CD4-positive, alpha-beta T cell (primary cell): Measurements from ENCODE around the gene HEPHL1. TPM values are rescaled to one million over a fixed set of nuclear protein-coding genes. Genes with fewer than 3 reads are reported as not detected.

Source experiments
- ATAC-seq: fragments of 200-7000 bp; cut with Tn5 transposase; one replicate; pipeline ENCODE4 v1.10.0; 2022; ENCODE audit warnings: mild to moderate bottlenecking; ENCODE audit not compliant: poor library complexity
- CTCF ChIA-PET: fragments of 350-600 bp; sonication (Branson Sonifier 250); formaldehyde crosslinking; loops from one replicate; lab custom pipeline; 2021; ENCODE audit warnings: antibody characterized with exemption, inconsistent platforms; lab: Charles Lee
- POLR2A ChIA-PET: fragments of 350-600 bp; sonication (Branson Sonifier 250); formaldehyde crosslinking; loops from one replicate; lab custom pipeline; 2021; ENCODE audit warnings: antibody characterized with exemption, inconsistent platforms; lab: Charles Lee
- DNase-seq, 14 experiments: peaks; one replicate each; pipeline ENCODE4 v3.0.0-alpha.2; 2013 to 2020; ENCODE audit warnings: mixed read lengths in 2 of 14
- H3K27ac ChIP-seq, 2 donors: one replicate each; pipeline versions ENCODE4 v1.5.1 to v1.7.0; 2013; ENCODE audit warnings: low read length in 2 of 2, low read depth in 1 of 2, mild to moderate bottlenecking in 1 of 2
- H3K27me3 ChIP-seq, 2 experiments: 1 replicate in 1 of 2; 2 replicates in 1 of 2; pipeline versions ENCODE4 v1.6.1 to v1.7.0; 2013; ENCODE audit warnings: low read length in 2 of 2, control low read depth in 1 of 2, mild to moderate bottlenecking in 1 of 2, moderate library complexity in 1 of 2; ENCODE audit not compliant: insufficient read depth in 2 of 2, control insufficient read depth in 1 of 2
- H3K36me3 ChIP-seq: one replicate; pipeline ENCODE4 v1.6.1; 2013; ENCODE audit warnings: low read length, control low read depth; ENCODE audit not compliant: insufficient read depth
- H3K4me1 ChIP-seq: one replicate; pipeline ENCODE4 v1.6.1; 2013; ENCODE audit warnings: low read length, control low read depth; ENCODE audit not compliant: insufficient read depth
- H3K4me3 ChIP-seq: one replicate; pipeline ENCODE4 v1.5.1; 2013; ENCODE audit warnings: mild to moderate bottlenecking, low read length, moderate library complexity
- H3K9me3 ChIP-seq, 2 experiments: 1 replicate in 1 of 2; 2 replicates in 1 of 2; pipeline versions ENCODE4 v1.6.1 to v1.7.0; 2013; ENCODE audit warnings: low read length in 2 of 2, mild to moderate bottlenecking in 2 of 2, control low read depth in 1 of 2, moderate library complexity in 1 of 2; ENCODE audit not compliant: control insufficient read depth in 1 of 2, insufficient read depth in 1 of 2
- H3K27ac Mint-ChIP-seq: one replicate; pipeline ENCODE4 v1.8.0; 2020; ENCODE audit warnings: mixed read lengths
- H3K27me3 Mint-ChIP-seq: one replicate; pipeline ENCODE4 v1.8.0; 2021; ENCODE audit warnings: mixed read lengths
- H3K36me3 Mint-ChIP-seq: one replicate; pipeline ENCODE4 v1.8.0; 2021; ENCODE audit warnings: low read depth, mixed read lengths
- H3K4me1 Mint-ChIP-seq: one replicate; pipeline ENCODE4 v1.8.0; 2021; ENCODE audit warnings: low read depth, mixed read lengths
- H3K4me3 Mint-ChIP-seq: one replicate; pipeline ENCODE4 v1.8.0; 2020; ENCODE audit warnings: mild to moderate bottlenecking, mixed read lengths
- H3K9me3 Mint-ChIP-seq: one replicate; pipeline ENCODE4 v1.8.0; 2020; ENCODE audit warnings: mixed read lengths
- intact Hi-C, 2 experiments: fragments of 100-400 bp; cut with DNase I in 1 of 2; cut with micrococcal nuclease in 1 of 2; formaldehyde crosslinking; loops; one replicate each; pipeline versions ENCODE4 v1.15.1 to v1.9.0; 2023 to 2025; cut with DNase I, micrococcal nuclease
- total RNA-seq, 174 experiments: library from RNA in 2 of 174; stranded (reverse) in 2 of 174; gene quantifications; one replicate each; pipeline ENCODE4 v1.2.3 and lab custom pipeline; 2021 to 2026
- TF ChIP-seq, protein P1 (sequence below): fragments of 200-600 bp; IDR thresholded peaks from one replicate; pipeline ENCODE4 v1.8.0; 2022; ENCODE audit warnings: antibody characterized with exemption, mild to moderate bottlenecking

Gene HEPHL1
- total RNA-seq, 2 experiments from 2014 or later: not detected

DNA sequence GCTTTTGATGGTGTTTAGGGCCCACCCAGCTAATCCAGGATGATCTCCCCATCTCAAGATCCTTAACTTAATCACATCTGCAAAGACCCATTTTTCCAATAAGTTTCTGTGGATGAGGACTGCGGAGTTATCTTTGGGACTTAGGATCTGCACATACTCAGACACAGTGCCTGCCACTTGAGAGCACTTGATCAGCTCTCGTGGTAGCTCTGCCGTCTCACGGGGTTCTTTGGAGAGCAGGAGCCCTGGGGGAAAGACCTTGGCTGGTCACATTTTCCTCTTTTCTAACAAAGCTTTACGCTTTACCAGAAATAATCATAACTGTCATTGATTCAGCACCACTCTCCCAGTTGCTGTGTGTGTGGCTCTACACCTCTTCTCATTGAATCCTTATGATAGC is 6.1 kb downstream of the HEPHL1 start:
- no peak overlapping the region for H3K4me3 Mint-ChIP-seq
- ATAC-seq: no peak
- H3K27me3 ChIP-seq: no peaks in the 10 kb centered on the region
- no peaks in the 10 kb centered on the region for H3K36me3 ChIP-seq
- H3K9me3 Mint-ChIP-seq: peaks cover 6% of the 10 kb centered on the region
- no peak overlapping the region for H3K27ac ChIP-seq
- peaks cover 9% of the 10 kb centered on the region for H3K27me3 Mint-ChIP-seq
- no peaks in the 10 kb centered on the region for H3K36me3 Mint-ChIP-seq
- H3K27ac Mint-ChIP-seq: no peak overlapping the region
- TF ChIP-seq, protein P1, sequence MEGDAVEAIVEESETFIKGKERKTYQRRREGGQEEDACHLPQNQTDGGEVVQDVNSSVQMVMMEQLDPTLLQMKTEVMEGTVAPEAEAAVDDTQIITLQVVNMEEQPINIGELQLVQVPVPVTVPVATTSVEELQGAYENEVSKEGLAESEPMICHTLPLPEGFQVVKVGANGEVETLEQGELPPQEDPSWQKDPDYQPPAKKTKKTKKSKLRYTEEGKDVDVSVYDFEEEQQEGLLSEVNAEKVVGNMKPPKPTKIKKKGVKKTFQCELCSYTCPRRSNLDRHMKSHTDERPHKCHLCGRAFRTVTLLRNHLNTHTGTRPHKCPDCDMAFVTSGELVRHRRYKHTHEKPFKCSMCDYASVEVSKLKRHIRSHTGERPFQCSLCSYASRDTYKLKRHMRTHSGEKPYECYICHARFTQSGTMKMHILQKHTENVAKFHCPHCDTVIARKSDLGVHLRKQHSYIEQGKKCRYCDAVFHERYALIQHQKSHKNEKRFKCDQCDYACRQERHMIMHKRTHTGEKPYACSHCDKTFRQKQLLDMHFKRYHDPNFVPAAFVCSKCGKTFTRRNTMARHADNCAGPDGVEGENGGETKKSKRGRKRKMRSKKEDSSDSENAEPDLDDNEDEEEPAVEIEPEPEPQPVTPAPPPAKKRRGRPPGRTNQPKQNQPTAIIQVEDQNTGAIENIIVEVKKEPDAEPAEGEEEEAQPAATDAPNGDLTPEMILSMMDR: no peak
- intact Hi-C loops: no loop called here
- no peaks in the 10 kb centered on the region for H3K9me3 ChIP-seq
- H3K4me1 Mint-ChIP-seq: no peaks in the 10 kb centered on the region
- no peak for DNase-seq
- ChIA-PET POLR2A (no interaction called here), CTCF (no interaction called here)
- H3K4me1 ChIP-seq: no peaks in the 10 kb centered on the region
- H3K4me3 ChIP-seq: no peak overlapping the region

DNA sequence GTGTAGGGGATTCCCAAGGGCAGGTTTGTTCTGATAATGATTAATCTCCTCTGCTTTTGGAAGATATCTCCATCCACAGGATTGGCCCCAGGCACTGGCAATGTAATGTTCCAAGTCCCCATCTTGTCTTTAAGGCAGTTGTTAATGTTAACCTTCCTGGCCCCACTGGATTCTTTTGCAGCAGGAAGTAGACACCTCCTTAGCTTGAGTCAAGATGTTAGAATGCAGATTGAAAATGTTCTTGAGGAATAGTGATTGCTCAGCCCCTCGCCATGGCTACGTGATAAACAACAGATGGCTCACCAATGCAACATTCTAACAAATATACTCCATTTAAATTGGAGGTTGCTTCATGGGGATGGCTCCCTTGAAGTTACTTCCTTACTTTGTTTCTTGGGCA is 7.3 kb downstream of the HEPHL1 start:
- Histone ChIP-seq H3K27me3 (no peaks in the 10 kb centered on the region), H3K4me1 (no peaks in the 10 kb centered on the region), H3K4me3 (no peak overlapping the region), H3K36me3 (no peaks in the 10 kb centered on the region), H3K9me3 (no peaks in the 10 kb centered on the region), H3K27ac (no peak overlapping the region)
- Mint-ChIP-seq H3K36me3 (no peaks in the 10 kb centered on the region), H3K4me1 (no peaks in the 10 kb centered on the region), H3K27ac (no peak overlapping the region), H3K27me3 (peaks cover 9% of the 10 kb centered on the region), H3K4me3 (no peak overlapping the region), H3K9me3 (peaks cover 6% of the 10 kb centered on the region)
- TF ChIP-seq, protein P1: no peak
- no peak for DNase-seq
- CTCF ChIA-PET: no interaction called here
- intact Hi-C loops: no loop called here
- POLR2A ChIA-PET: no interaction called here
- no peak for ATAC-seq

DNA sequence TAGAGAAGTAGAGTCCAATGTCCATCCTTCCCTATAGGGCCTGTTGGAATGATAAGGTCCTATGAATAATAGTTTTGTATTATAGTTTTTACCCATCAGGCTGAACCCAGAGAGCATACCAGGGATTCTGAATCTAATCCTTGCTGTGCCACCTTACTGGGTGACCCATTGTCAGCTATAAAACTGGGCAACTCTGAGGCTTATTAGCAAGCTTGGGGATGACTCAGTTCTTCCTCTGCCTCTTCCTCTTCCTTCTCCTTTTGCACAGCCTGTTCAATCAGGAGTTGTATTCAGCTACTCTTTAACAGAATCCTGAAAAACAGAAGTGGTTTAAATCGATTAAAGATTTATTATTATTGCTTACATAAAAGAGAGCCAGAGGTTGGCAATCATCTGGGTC is 8.9 kb downstream of the HEPHL1 start:
- no peak overlapping the region for H3K27ac Mint-ChIP-seq
- intact Hi-C loops: no loop called here
- Histone ChIP-seq H3K4me1 (no peaks in the 10 kb centered on the region), H3K9me3 (no peaks in the 10 kb centered on the region), H3K27me3 (no peaks in the 10 kb centered on the region), H3K27ac (no peak overlapping the region), H3K4me3 (no peak overlapping the region), H3K36me3 (no peaks in the 10 kb centered on the region)
- CTCF ChIA-PET: no interaction called here
- no peak overlapping the region for H3K4me3 Mint-ChIP-seq
- H3K9me3 Mint-ChIP-seq: peaks cover 6% of the 10 kb centered on the region
- H3K36me3 Mint-ChIP-seq: no peaks in the 10 kb centered on the region
- DNase-seq: no peak
- TF ChIP-seq, protein P1: no peak
- peaks cover 5% of the 10 kb centered on the region for H3K27me3 Mint-ChIP-seq
- POLR2A ChIA-PET: no interaction called here
- no peak for ATAC-seq
- no peaks in the 10 kb centered on the region for H3K4me1 Mint-ChIP-seq
